Activated CD4-positive, alpha-beta T cell treated with anti-CD3 and anti-CD28 coated beads, Interleukin-2, amount 50 U/mL, for 1 hour (primary cell): ENCODE results near the gene SFTPD.

Experiments
- DNase-seq: peaks from one replicate; pipeline ENCODE4 v3.0.0-alpha.2; 2020

SFTPD gene

DNA sequence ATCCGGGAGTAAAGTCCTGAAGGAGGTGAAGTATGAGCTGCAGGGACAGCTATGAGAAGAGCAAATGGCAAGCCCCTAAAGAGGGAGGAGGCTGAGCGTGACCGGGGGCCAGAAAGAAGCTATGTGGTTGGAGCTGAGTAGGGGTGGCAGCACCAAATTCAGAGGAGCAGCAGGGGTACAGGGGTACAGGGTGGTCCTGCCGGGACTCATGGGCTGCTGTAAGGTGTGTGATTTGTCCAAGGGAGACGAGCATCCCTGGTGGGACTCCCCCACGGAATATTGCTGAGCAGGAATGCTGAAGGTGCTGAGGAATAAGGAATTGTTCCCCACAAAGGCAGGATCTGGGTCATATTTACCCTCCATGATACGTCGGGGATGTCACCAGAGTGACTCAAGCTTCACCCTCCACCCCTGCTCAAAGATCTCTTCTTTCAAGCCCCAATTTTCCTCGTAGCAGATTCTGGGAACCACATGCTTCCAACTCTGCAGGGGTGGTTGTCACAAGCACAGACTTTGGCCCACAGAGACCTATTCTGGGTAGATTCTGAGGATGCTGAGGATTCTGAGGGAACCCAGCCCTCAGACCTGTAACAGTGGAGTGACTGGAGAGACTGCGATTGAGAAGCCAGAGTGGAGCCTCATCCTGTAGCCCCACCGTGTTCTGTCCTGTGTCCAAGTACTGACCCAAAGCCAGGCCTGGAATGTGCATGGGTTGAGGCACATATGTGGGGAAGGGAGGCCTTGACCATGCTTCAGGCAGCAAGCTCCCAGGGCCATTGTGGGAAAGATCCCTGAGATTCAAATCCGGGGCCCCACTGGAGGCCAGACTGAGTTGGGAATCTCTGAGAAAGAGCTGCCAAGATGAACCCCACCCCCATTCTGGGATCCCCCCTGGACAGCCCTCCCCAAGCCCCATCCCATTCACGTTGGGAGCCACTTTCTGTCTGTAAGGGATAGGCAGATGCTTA is 4.2 kb downstream of the SFTPD start:
- DNase-seq, result no peak

- DNase-seq, result no peak
These were observed 5.0 kb downstream of the SFTPD start for GRCh38 chr10:79943871-79944270.

- no peak for DNase-seq
These were observed 6.4 kb downstream of the SFTPD start for GRCh38 chr10:79942261-79943185.

DNA sequence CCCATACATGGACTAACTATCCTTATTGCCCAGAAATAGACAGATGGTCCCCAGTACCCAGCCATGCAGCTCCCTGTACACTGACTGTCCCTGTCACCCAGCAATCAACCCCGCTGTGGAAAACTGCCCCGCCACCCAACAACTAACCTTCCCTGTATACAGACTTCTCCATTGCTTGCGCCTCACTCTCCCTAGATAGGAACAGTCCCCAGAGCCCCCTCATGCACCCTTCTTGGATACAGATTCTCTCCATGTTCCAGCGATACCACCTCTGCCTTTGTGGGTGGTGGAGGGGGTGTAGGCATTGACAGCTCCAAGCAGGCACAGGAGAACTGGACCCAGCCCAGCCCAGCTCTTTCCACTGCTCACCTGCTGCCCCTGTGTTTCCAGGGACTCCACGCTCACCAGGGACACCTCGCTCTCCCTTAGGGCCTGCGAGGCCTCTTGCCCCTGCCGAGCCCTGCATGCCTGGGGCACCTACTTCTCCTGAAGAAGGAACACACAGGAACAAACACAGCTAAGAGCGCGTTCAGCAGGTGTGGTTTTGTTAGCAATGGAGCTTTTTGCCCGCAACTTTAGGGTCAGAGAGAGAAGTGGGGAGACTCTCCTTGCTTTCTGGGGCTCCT is 7.2 kb downstream of the SFTPD start:
- no peak for DNase-seq

- no peak for DNase-seq
These were observed 7.8 kb downstream of the SFTPD start for GRCh38 chr10:79941146-79941545.

DNA sequence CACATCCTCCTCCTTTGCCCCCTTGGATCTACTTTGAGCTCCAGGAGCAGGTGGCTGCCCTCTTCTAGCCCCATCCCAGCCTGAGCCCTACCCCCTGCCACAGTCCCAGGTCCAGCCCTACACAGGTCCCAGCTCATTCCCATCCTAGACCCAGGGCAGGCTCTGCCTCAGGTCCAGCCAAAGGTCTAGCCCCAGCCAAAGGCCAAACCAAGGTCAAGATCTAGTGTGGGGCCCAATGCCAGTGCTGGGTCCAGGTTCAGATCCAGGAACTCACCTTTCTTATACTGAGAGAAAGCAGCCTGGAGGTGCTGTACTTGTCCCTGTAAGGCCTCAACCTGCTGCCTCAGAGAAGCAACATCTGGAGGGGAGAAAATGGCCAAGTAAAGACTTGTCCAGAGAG is 8.5 kb downstream of the SFTPD start:
- DNase-seq, result no peak

- no peak for DNase-seq
These were observed 8.9 kb downstream of the SFTPD start for GRCh38 chr10:79939969-79940368.

GRCh38 chr10:79938728-79939406 is 10.0 kb downstream of the SFTPD start:
- no peak for DNase-seq

- DNase-seq, result no peak
These were observed 11.2 kb downstream of the SFTPD start for GRCh38 chr10:79937701-79938151.

- DNase-seq, result no peak
These were observed 12.0 kb downstream of the SFTPD start for GRCh38 chr10:79936625-79937615.

GRCh38 chr10:79933961-79934360 is 14.9 kb downstream of the SFTPD start:
- DNase-seq, result no peak

DNA sequence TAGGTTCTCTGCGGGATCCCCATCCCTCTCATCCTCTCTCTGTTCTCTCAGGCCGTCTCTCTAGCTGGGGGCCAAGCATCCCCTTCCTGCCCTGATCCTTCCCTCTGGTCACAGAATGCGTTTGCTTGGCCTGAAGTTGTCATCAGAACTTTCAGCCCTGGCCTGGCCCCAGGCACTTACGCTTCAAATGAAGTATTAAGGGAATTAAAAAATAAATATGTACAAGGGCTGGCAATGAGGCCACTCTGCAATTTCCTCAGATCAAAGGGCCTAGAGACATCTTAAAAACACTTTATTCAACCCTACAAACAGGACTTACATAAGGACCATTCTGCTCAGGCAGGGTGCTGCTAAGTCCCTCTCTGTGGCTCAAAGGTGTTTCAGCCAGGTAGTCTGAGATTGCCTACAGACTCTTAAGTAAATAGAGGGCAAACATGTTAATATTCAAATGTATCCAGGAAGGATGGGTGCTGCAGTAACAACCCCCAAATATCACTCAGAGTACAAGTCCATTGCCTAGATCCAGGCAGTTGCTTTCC is 16.0 kb downstream of the SFTPD start:
- no peak for DNase-seq

DNA sequence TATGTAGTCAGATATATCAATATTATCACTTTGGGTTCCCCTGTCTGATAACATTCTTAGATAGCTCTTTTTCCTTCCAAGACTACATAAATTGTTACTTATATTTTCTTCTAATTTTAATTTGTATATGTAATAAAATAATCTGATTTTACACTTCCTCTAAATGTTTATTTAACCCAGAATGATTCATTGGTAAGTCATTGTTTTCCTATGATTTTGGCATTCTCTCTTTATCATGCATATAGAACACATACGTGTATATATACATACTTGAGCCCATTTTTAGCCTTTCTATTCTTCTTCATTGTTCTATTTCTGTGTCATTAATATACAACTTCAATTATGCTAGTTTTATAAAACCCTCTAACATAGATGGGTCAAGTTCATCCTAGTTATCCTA is 16.6 kb downstream of the SFTPD start:
- DNase-seq, result no peak

DNA sequence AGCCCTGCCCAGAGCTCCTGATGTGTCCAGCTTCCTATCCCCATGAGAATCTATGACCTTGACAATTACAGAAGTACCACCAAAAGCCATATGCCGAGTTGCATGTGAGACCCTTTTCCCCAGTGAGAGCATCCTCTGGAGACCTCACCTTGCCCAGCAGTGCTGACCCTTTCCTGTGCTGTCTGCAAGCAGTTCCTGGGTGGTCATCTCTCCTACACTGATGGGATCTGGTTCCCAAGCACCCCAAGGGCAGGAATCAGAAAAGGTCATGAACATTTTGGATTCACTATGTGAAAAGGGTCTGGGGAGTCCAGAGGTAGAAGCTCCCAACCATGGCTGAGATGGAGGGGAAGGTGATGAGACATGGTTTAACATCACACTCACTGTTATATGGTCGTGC is 18.2 kb downstream of the SFTPD start:
- no peak for DNase-seq

GRCh38 chr10:79930267-79930666 is 18.6 kb downstream of the SFTPD start:
- no peak for DNase-seq

DNA sequence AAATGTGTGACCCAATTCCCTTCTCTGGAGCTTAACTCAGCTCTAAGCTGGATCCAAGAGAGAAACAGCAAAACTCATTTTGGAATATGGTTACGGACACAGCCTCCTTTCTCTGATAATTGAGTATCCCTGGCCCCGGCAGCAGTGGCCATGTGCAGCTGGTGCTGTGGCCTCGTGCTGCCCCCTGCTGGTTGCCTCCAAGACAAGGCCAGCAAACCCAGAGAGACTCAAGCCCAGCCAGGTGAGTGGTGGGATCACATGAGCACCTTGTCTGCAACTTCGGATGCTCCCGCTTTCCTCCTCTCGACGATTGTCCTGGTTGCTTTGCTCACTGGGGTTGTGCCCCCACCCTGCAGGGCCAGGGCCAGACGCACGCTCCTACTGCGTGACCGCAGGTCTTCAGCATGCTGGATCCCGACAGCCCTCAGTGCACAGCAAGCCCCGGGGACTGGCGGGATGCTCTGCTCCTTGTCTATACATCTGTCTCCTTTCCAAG is 19.4 kb downstream of the SFTPD start:
- DNase-seq, result peak; percentile 70

DNA sequence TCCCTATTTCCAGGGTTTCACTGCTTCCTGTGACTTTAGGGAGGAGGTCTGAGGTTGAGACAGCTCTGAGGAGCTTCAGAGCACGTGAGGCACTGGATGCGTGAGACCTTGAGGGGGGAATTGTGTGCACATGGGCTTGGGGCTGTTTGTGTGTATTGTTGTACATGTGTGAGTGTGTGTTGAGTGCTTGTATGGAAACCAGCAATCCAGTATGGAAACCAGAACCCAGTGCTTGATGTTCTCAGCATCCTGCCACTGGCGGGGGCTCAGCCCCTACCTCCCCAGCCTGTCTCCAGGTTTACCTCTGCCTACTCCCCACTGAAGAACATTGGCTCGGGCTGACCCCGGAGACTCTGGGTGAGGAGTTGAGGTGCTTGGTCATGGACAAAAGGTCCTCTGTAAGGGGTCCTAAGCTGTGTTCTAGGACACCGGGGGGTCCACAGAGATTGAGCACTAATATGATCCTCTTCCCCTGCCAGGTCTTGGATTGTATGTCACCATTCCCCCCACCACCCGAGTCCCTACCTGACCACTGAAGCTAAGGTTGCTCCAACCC is 20.8 kb downstream of the SFTPD start:
- no peak for DNase-seq

DNA sequence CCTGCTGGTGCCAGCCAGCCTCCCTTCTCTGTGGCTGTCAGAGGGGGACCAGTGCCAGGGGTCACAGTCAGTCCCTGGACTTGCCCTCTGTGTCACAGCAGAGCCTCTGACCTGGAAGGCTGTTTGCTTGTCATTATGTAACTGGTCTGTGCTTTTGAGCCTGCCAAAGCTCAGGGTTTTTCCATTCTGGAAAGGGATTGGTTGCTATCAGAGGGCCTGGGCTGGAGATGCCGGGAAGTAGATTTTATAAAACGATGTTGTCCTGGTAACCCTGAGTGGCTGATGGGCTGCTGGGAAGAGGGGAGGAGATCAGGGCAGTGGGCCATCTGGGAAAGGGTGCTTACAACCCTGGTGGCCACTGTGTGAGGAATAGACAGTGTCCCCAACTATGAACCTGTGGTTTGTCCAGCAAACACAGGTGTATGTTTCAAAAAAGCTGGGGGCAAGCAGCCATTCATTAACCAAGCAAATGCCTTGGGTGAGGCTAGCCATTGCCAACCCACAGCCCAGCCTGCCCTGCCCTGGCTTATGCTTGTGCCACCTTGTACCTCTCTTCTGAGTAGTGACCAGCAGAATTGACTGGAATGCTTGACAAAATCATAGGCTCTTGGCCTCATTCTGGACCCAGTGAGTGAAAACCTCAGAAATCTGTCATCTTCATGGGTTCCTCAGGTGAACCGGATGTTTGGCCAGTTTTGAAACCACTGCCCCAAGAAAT is 21.6 kb downstream of the SFTPD start:
- no peak for DNase-seq

GRCh38 chr10:79926037-79926436 is 22.9 kb downstream of the SFTPD start:
- no peak for DNase-seq

DNA sequence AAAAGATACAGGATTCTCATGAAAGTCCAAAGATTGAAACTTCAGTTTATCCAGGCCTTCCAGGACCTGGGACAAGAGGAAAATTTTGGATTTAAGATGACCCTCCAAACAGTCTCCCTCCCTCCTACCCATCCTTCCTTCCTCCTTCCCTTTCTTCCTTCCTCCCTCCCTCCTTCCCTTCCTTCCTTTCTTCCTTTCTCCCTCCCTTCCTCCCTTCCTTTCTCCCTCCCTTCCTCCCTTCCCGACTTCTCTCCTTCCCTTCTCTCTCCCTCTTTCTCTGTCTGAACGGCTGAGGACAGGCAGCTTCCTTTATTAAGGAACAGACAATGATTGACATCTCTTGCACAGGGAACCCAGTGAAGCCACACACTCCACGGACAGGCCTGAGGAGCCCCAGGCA is 23.3 kb downstream of the SFTPD start:
- DNase-seq, result no peak
